ENCODE results near the gene FGF10.

Gene FGF10

DNA sequence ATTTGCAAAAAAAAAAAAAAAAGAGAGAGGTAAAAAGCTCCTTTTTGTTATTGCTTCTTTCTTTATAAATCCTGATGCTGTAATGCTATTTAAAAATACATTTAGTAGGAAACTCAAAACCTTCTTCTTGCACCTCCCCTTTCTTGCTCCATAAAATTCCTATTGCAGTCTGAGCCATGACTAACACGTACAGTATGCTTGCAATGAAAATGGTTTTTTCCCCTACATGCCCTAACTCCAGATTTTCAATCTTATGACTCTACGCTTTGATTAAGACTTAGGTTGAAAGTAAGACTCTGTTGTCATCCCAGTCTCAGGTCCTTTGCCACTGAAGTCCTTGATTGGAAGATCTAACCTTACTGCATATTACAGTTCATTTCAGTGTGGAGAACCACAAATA, 23.9 kb downstream of the FGF10 start:
- DNase-seq (ENCODE audit: low spot score): no peak
- in situ Hi-C loops (cut with MboI; ENCODE audit: low sequenced_read_pairs, unreplicated experiment): no loop called here
- TF ChIP-seq, protein P1, sequence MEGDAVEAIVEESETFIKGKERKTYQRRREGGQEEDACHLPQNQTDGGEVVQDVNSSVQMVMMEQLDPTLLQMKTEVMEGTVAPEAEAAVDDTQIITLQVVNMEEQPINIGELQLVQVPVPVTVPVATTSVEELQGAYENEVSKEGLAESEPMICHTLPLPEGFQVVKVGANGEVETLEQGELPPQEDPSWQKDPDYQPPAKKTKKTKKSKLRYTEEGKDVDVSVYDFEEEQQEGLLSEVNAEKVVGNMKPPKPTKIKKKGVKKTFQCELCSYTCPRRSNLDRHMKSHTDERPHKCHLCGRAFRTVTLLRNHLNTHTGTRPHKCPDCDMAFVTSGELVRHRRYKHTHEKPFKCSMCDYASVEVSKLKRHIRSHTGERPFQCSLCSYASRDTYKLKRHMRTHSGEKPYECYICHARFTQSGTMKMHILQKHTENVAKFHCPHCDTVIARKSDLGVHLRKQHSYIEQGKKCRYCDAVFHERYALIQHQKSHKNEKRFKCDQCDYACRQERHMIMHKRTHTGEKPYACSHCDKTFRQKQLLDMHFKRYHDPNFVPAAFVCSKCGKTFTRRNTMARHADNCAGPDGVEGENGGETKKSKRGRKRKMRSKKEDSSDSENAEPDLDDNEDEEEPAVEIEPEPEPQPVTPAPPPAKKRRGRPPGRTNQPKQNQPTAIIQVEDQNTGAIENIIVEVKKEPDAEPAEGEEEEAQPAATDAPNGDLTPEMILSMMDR (IDR thresholded peaks at IDR 0.05; ENCODE audit: borderline replicate concordance, control extremely low read depth, extremely low read depth, insufficient read depth, missing control alignments): no peak

DNA sequence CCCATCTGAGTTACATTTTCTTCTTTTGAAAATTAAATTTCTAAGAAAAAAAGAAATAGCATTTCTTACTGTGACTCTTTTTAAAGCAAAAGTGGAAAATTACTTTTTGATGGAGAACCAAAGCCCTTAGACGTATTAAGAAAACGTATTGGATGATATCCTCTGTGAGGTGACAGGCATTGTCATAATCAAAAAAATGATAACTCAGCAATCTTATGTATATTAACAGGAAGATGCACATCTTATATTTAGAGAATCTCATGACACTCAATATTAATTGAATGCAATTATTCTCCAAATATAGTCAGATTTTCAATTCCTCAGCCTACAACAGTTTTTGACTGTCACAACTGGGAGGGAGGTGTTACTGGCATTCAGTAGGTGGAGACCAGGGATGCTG, 25.1 kb downstream of the FGF10 start:
- in situ Hi-C loops (cut with MboI; ENCODE audit: low sequenced_read_pairs, unreplicated experiment): no loop called here
- TF ChIP-seq, protein P1 (IDR thresholded peaks at IDR 0.05; ENCODE audit: borderline replicate concordance, control extremely low read depth, extremely low read depth, insufficient read depth, missing control alignments): no peak
- no peak for DNase-seq (ENCODE audit: low spot score)

DNA sequence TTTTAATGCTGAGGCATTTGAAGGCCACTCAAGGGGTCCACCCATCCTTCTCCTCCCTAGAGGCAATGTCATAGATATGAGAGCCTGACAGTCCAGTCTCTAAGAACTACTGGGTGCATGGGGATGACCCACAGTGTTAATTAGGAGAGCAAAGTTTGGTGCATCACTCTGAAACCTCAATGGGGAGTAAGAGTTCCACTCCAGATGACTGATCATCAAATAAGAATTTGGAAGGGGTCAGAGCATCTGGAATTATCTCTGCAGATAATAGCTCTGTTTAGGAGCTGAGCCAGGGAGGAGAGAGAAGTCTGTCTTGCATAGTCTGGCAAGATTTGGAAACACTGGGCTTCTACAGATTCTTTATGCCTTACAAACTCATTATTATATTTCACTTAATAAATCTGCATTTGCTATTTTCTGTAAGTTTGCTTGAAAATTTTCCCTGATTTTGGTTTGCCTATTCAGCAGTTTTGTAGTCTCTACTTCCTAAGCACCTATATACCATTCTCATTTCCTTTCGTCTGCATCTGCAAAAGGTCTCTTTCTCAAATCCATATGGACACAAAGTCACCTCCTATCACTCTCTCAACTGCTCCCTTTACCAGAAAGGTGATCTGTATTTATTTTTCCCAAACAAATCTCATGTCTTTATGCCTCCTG, 27.7 kb downstream of the FGF10 start:
- DNase-seq (ENCODE audit: low spot score): no peak
- in situ Hi-C loops (cut with MboI; ENCODE audit: low sequenced_read_pairs, unreplicated experiment): no loop called here
- TF ChIP-seq, protein P1 (IDR thresholded peaks at IDR 0.05; ENCODE audit: borderline replicate concordance, control extremely low read depth, extremely low read depth, insufficient read depth, missing control alignments): no peak

DNA sequence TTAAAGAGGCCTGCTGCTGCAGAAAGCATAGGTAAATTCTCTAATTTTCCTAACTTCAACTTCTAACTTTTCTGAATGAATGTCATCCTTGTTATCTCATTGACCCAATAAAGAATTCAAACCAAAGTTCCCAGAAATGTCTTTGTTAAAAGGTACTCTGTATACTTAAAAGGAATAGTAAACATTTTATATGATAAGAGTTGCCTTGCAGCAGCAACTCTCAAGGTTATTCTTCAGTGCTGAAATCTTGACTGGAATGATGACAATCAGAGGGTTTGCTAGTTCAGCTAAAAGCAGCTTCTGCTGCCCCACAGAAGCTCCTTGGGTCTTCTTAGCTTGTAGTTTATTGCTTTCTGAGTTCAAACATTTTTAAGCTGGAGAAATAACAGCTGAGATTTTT, 28.3 kb downstream of the FGF10 start:
- no peak for DNase-seq (ENCODE audit: low spot score)
- TF ChIP-seq, protein P1 (IDR thresholded peaks at IDR 0.05; ENCODE audit: borderline replicate concordance, control extremely low read depth, extremely low read depth, insufficient read depth, missing control alignments): no peak
- in situ Hi-C loops (cut with MboI; ENCODE audit: low sequenced_read_pairs, unreplicated experiment): no loop called here

DNA sequence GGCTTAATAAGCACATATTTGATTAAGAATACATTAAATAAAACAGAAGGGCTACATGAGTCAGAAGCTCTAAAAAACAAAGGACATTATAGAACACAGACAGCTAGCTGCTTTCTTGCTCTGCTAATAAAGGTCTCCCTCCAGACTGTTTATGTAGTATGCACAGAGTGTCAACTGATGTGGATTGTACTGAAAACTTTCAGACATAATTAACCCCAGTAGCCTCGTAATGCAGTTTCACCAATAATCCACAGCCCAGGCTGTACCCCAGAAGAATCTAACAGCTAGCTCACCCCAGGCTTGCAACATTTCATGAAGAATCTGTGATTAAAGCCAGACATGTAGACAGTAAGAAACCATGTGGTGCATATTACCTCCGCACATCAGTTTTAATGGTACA, 30.8 kb downstream of the FGF10 start:
- TF ChIP-seq, protein P1 (IDR thresholded peaks at IDR 0.05; ENCODE audit: borderline replicate concordance, control extremely low read depth, extremely low read depth, insufficient read depth, missing control alignments): no peak
- DNase-seq (ENCODE audit: low spot score): no peak
- in situ Hi-C loops (cut with MboI; ENCODE audit: low sequenced_read_pairs, unreplicated experiment): no loop called here

DNA sequence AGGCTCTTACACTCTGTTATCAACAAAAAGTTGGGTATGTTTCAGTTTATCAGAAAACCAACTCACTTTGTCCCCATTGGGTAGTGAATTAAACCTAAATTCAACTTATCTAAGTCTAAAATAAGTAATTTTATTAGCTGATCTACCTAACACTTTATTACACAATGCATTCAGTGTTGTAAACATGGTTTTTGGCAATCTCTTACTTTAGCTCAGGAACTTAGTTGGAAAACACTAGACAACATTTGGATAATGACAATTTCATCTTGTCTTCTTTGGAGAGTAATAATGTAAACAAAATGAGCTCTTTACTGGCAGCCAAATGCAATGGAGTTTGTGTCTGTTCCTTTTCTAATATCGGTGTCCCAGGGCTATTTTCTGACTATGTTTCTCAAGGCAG, 33.0 kb downstream of the FGF10 start:
- in situ Hi-C loops (cut with MboI; ENCODE audit: low sequenced_read_pairs, unreplicated experiment): no loop called here
- TF ChIP-seq, protein P1 (IDR thresholded peaks at IDR 0.05; ENCODE audit: borderline replicate concordance, control extremely low read depth, extremely low read depth, insufficient read depth, missing control alignments): no peak

More for the DNA sequence above, 33.0 kb downstream of the FGF10 start:
- DNase-seq (ENCODE audit: low spot score): no peak
